B cell (primary cell): ENCODE data around the gene ZBTB25. TPM values are rescaled to one million over a fixed set of nuclear protein-coding genes. Genes with fewer than 3 reads are reported as not detected.

ENCODE experiments used
- ATAC-seq: fragments of 200-7000 bp; cut with Tn5 transposase; one replicate; pipeline ENCODE4 v1.10.0; 2021; ENCODE audit warnings: low read depth, mild to moderate bottlenecking, moderate number of reproducible peaks, moderate library complexity
- CTCF ChIA-PET: fragments of 350-600 bp; sonication (Branson Sonifier 250); formaldehyde crosslinking; loops from one replicate; lab custom pipeline; 2021; ENCODE audit warnings: antibody characterized with exemption, inconsistent platforms; lab: Charles Lee
- POLR2A ChIA-PET: fragments of 350-600 bp; sonication (Branson Sonifier 250); formaldehyde crosslinking; loops from one replicate; lab custom pipeline; 2021; ENCODE audit warnings: antibody characterized with exemption; lab: Charles Lee
- DNase-seq: peaks from one replicate; pipeline ENCODE4 v3.0.0; 2013
- H2AFZ ChIP-seq: 2 replicates; pipeline ENCODE4 v1.6.1; 2012; ENCODE audit warnings: mild to moderate bottlenecking, low read depth, low read length; ENCODE audit not compliant: insufficient read depth, poor library complexity, severe bottlenecking
- H3K27ac ChIP-seq, 2 donors: 1 replicate in 1 of 2; 2 replicates in 1 of 2; pipeline ENCODE4 v1.5.1; 2012 to 2013; ENCODE audit warnings: low read length in 2 of 2, mild to moderate bottlenecking in 2 of 2, moderate library complexity in 1 of 2
- H3K27me3 ChIP-seq, 4 experiments: fragments of 200-600 bp in 1 of 4; sonication (generic) in 1 of 4; replicated peaks in 1 of 4; 1 replicate in 2 of 4; 2 replicates in 2 of 4; pipeline versions ENCODE4 v1.6.1 to v1.7.0; 2013 to 2016; ENCODE audit warnings: low read length in 3 of 4, mild to moderate bottlenecking in 2 of 4, mixed read lengths in 1 of 4, moderate library complexity in 1 of 4; ENCODE audit not compliant: insufficient read depth in 4 of 4, control insufficient read depth in 3 of 4; ENCODE audit errors: control extremely low read depth in 1 of 4
- H3K36me3 ChIP-seq, 2 experiments: replicated peaks in 1 of 2; 1 replicate in 1 of 2; 2 replicates in 1 of 2; pipeline versions ENCODE4 v1.6.1 to v1.7.1; 2013; ENCODE audit warnings: low read length in 1 of 2; ENCODE audit not compliant: insufficient read depth in 2 of 2, control insufficient read depth in 1 of 2; ENCODE audit errors: control extremely low read depth in 1 of 2, extremely low read depth in 1 of 2
- H3K4me1 ChIP-seq, 2 donors: fragments of 200-600 bp in 1 of 2; sonication (generic) in 1 of 2; 1 replicate in 1 of 2; 2 replicates in 1 of 2; pipeline versions ENCODE4 v1.5.1 to v1.6.1; 2013 to 2017; ENCODE audit warnings: low read length in 2 of 2; ENCODE audit not compliant: control insufficient read depth in 2 of 2, insufficient read depth in 2 of 2
- H3K4me2 ChIP-seq: replicated peaks from 2 replicates; pipeline ENCODE3; 2012; ENCODE audit warnings: mild to moderate bottlenecking, low read depth, low read length; ENCODE audit not compliant: poor library complexity, severe bottlenecking
- H3K4me3 ChIP-seq, 5 experiments: fragments of 200-600 bp in 1 of 5; sonication (generic) in 1 of 5; 1 replicate in 3 of 5; 2 replicates in 2 of 5; pipeline versions ENCODE4 v1.5.1 to v1.7.0; 2011 to 2016; ENCODE audit warnings: low read length in 4 of 5, mild to moderate bottlenecking in 4 of 5, low read depth in 2 of 5, control low read depth in 1 of 5, moderate library complexity in 1 of 5; ENCODE audit not compliant: insufficient read depth in 1 of 5; ENCODE audit errors: control extremely low read depth in 1 of 5, extremely low read depth in 1 of 5
- H3K79me2 ChIP-seq: fragments of 200-600 bp; sonication (generic); one replicate; pipeline ENCODE4 v1.6.0; 2016; ENCODE audit warnings: low read length; ENCODE audit not compliant: control insufficient read depth, insufficient read depth
- H3K9ac ChIP-seq: fragments of 200-600 bp; sonication (generic); 2 replicates; pipeline ENCODE4 v1.6.1; 2017; ENCODE audit warnings: mild to moderate bottlenecking, low read length, moderate library complexity
- H3K9me3 ChIP-seq, 3 donors: one replicate each; pipeline versions ENCODE4 v1.6.1 to v1.7.1; 2013; ENCODE audit warnings: low read length in 2 of 3; ENCODE audit not compliant: control insufficient read depth in 2 of 3, insufficient read depth in 1 of 3; ENCODE audit errors: control extremely low read depth in 1 of 3
- H4K20me1 ChIP-seq: 2 replicates; pipeline ENCODE4 v1.6.0; 2012; ENCODE audit warnings: mild to moderate bottlenecking, low read length; ENCODE audit not compliant: insufficient read depth, control insufficient read depth, poor library complexity, severe bottlenecking
- H3K27ac Mint-ChIP-seq: one replicate; pipeline ENCODE4 v1.8.0; 2021; ENCODE audit warnings: mixed read lengths
- H3K27me3 Mint-ChIP-seq: one replicate; pipeline ENCODE4 v1.8.0; 2021; ENCODE audit warnings: mixed read lengths
- H3K4me1 Mint-ChIP-seq: one replicate; pipeline ENCODE4 v1.8.0; 2021; ENCODE audit warnings: mixed read lengths
- H3K4me3 Mint-ChIP-seq: one replicate; pipeline ENCODE4 v1.8.0; 2021; ENCODE audit warnings: mixed read lengths
- H3K9me3 Mint-ChIP-seq: one replicate; pipeline ENCODE4 v1.8.0; 2022; ENCODE audit warnings: mixed read lengths; ENCODE audit not compliant: insufficient read depth
- EZH2 ChIP-seq: IDR thresholded peaks from 2 replicates; pipeline ENCODE4 v1.6.1; 2012; ENCODE audit warnings: borderline replicate concordance, low read depth, mild to moderate bottlenecking, moderate library complexity, low read length; ENCODE audit not compliant: insufficient read depth, poor library complexity, severe bottlenecking
- WGBS: methylation state at CpG from one replicate; pipeline ENCODE4 v1.1.5; 2013; ENCODE audit warnings: missing lambda C conversion rate; ENCODE audit not compliant: insufficient coverage; 5-methylcytosine and 5-hydroxymethylcytosine counted together
- intact Hi-C: fragments of 100-400 bp; cut with micrococcal nuclease; formaldehyde crosslinking; loops from one replicate; pipeline ENCODE4 v1.10.0; 2022
- polyA plus RNA-seq: library from polyadenylated mRNA; depleted of rRNA; stranded (reverse); fragments of >200 nt; gene quantifications from 2 replicates; pipeline ENCODE4 v1.2.3, GENCODE V29; 2012
- total RNA-seq, 2 donors: library from RNA; stranded (reverse); fragments of 120-200 nt in 1 of 2; gene quantifications; 1 replicate in 1 of 2; 2 replicates in 1 of 2; pipeline versions ENCODE4 v1.2.3 to v1.2.4, GENCODE V29; 2013 to 2022
- TF ChIP-seq, protein P1 (sequence below): fragments of 200-600 bp; IDR thresholded peaks from one replicate; pipeline ENCODE4 v1.8.0; 2022; ENCODE audit warnings: antibody characterized with exemption, mild to moderate bottlenecking

ZBTB25 gene
- total and polyA plus RNA-seq, 2 donors (not counting 1 experiment from before 2014, with no cell fraction given): 20.8 to 45.7 TPM

DNA sequence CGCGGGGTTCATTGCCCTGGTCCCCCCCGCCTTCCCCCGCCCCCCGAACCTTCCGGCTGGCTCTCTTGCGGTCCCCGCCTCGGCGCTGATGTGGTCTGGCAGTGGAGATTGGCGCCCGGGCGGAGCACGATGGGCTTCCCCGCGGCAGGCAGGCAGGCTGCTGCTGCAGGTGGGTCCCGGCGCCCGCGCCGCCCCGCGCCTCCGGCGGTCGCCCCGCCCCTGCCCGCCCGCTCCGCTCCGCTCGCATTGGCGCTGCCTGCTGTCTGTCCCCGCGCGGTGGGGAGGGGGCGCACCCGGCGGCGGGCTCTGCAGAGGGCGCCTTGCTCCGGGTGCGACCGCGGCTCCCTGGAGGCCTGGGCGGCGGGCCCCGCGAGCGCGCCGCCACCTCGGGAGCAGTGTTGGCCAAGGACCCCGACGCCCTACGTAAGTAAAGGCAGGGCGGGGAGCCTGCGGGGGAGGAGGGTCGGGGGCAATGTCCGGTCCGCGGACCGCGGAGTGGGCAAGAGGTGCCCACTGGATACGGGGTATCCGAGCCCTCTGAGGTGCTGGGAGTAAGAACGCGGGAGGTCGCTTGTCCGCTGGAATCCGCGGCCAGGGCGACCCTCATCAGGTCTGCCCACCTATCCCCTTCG lies 38.3 kb downstream of the ZBTB25 start, which contains the start of gene AKAP5:
Gene AKAP5, plus strand, starts transcription at position 309 of the 632 bp plus-strand sequence. CDS start 2,896 bp downstream, outside the sequence.
- CTCF ChIA-PET: interaction anchor here (0.8 to 4.1 kb wide), 8 partner anchors 8 to 161 kb away, joined by 3 to 38 read pairs (median 5); no protein-coding TSS in a partner anchor

More for the DNA sequence above, 38.3 kb downstream of the ZBTB25 start, which contains the start of gene AKAP5:
- H3K4me3 Mint-ChIP-seq: peak within 1 kb of the TSS; percentile 88
- Histone ChIP-seq H2AFZ (peak within 1 kb of the TSS; percentile 84), H3K9me3 (no peaks in the 10 kb centered on the region), H3K4me3 (peak within 1 kb of the TSS; percentile 53 to 80 (median 68)), H3K79me2 (no peaks in the 10 kb centered on the region), H4K20me1 (no peaks in the 10 kb centered on the region), H3K4me1 (peaks cover 36 to 38% of the 10 kb centered on the region in 2 donors), H3K27ac (peak within 1 kb of the TSS; percentile 36 to 61), H3K4me2 (peak within 1 kb of the TSS; percentile 91), H3K36me3 (peaks cover 0 to 4% of the 10 kb centered on the region in 2 experiments), H3K9ac (peak within 1 kb of the TSS; percentile 79), H3K27me3 (no peaks in the 10 kb centered on the region)
- H3K9me3 Mint-ChIP-seq: no peaks in the 10 kb centered on the region
- H3K27ac Mint-ChIP-seq: peak within 1 kb of the TSS; percentile 82
- H3K27me3 Mint-ChIP-seq: no peaks in the 10 kb centered on the region
- peak; percentile 81 for DNase-seq
- ATAC-seq: peak; percentile 84
- intact Hi-C loops: loop anchor here (2.0 to 5.0 kb wide), 2 partner anchors 21 to 128 kb away; no protein-coding TSS in a partner anchor
- TF ChIP-seq, protein P1, sequence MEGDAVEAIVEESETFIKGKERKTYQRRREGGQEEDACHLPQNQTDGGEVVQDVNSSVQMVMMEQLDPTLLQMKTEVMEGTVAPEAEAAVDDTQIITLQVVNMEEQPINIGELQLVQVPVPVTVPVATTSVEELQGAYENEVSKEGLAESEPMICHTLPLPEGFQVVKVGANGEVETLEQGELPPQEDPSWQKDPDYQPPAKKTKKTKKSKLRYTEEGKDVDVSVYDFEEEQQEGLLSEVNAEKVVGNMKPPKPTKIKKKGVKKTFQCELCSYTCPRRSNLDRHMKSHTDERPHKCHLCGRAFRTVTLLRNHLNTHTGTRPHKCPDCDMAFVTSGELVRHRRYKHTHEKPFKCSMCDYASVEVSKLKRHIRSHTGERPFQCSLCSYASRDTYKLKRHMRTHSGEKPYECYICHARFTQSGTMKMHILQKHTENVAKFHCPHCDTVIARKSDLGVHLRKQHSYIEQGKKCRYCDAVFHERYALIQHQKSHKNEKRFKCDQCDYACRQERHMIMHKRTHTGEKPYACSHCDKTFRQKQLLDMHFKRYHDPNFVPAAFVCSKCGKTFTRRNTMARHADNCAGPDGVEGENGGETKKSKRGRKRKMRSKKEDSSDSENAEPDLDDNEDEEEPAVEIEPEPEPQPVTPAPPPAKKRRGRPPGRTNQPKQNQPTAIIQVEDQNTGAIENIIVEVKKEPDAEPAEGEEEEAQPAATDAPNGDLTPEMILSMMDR: no peak
- no peak for TF ChIP-seq EZH2
- WGBS: under 1% methylated on average over 68 of the region's 74 CpGs
- peaks cover 57% of the 10 kb centered on the region for H3K4me1 Mint-ChIP-seq
- POLR2A ChIA-PET: interaction anchor here (1.3 kb wide), 1 partner anchor 39 kb away, joined by 6 read pairs; the partner anchor contains the start of gene ZBTB1
